GM19043 (cell line): ENCODE results near the gene PSMD2.
"Not testable (repeated sequence)": the region's sequence is repeated elsewhere in the genome, so short reads cannot be mapped to it uniquely, and the experiment has no call there.

Experiments used
- ATAC-seq: cut with Tn5 transposase; IDR thresholded peaks from one replicate; pipeline ENCODE4 v1.9.1; 2021; ENCODE audit warnings: low read depth; ENCODE audit not compliant: unreplicated experiment

Gene PSMD2

GRCh38 chr3:184298759-184299487 is at the start of gene PSMD2:
TSS of gene PSMD2 (plus strand) at chr3:184299241. CDS start at chr3:184299267, 26 bp downstream.
- peak; percentile 94 for ATAC-seq

DNA sequence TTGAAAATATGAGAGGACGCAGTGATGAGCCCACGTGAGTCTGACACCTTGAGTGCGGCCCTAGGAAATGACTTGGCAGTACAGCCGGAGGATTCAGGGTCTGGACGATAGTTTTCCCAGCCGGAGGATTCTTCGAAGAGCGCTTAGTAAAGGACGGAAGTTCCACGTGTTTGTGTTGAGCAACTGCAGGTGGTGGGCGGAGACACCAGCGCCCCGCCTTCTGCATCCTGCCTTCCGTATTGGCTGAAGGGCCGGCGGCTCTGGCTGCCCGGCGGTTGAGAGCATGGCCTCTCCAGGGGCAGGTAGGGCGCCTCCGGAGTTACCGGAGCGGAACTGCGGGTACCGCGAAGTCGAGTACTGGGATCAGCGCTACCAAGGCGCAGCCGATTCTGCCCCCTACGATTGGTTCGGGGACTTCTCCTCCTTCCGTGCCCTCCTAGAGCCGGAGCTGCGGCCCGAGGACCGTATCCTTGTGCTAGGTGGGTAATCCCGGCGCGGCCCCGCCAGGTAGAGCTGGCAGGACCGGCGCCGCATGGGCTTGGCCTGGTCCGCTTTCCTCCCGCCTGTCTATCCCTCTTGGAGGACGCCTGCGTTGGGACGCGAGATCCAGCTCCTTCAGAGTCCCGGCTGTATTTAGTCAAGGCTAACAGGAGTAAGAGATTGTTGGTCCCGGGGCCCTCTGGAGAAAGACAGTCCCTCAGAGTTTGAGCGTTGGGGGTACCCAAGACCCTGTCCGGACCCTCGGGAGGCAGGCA is 49.5 kb upstream of the PSMD2 start, which contains the start of gene EEF1AKMT4:
EEF1AKMT4 (plus strand) TSS at position 261 of the 755 bp plus-strand sequence; CDS start at position 284, 23 bp downstream.
- ATAC-seq, result peak; percentile 87

DNA sequence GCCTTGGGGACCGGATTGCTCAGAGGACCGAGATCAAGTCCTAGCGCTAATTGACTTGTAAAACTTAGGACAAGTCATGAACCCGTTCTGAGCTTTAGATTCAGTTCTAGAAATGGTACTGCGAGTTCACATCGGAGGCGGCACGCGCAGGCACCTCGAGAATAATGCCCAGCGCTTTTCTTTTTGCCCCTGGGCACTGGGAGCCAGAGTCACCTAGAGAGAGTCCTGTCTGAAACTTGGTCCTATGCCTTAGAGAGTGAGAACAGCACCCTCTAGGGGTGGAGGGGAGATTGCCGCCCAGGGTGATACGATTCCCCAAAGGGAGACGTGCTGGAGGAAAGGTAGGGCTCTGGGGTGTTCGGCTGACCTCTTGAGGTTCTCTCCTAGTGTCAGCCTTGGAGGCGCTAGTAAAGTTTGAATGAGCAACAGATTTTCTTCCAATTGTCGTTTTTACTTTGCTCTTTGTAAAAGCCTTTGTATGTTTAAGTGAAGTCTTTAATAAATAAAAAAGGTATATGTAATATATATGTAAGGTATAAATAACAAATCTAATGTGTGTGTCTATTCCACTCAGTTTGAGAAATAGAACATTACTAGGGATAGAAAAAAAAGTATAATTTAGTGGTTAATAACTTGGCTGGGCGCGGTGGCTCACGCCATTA is 48.7 kb upstream of the PSMD2 start:
- peak; percentile 72 for ATAC-seq

GRCh38 chr3:184255291-184256039 is 43.6 kb upstream of the PSMD2 start:
- no peak for ATAC-seq

DNA sequence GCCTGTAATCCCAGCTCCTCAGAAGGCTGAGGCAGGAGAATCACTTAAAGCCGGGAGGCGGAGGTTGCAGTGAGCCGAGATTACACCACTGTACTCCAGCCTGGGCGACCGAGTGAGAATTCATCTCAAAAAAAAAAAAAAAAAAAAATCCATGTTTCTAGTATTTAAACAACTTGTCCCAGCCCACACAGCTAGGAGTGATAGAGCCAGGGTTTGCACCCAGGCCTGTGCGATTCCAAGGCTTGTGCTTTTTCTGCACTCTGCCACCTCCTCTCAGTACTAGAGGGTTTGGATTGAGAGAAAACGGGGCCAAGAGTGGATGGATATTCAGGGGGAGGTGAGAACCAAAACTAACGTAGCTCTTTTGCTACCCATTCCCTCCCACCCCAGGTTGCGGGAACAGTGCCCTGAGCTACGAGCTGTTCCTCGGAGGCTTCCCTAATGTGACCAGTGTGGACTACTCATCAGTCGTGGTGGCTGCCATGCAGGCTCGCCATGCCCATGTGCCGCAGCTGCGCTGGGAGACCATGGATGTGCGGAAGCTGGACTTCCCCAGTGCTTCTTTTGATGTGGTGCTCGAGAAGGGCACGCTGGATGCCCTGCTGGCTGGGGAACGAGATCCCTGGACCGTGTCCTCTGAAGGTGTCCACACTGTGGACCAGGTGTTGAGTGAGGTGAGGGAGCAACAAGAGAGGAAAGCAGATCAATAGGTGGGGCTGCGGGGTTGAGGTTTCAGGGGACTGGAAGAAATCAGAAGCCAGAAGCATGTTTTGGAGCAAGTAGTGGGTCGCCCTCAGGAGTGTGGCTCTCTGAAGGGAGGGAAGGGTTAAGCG is 41.7 kb upstream of the PSMD2 start:
- no peak for ATAC-seq

- no peak for ATAC-seq
These were observed 40.1 kb upstream of the PSMD2 start for GRCh38 chr3:184258926-184259325.

DNA sequence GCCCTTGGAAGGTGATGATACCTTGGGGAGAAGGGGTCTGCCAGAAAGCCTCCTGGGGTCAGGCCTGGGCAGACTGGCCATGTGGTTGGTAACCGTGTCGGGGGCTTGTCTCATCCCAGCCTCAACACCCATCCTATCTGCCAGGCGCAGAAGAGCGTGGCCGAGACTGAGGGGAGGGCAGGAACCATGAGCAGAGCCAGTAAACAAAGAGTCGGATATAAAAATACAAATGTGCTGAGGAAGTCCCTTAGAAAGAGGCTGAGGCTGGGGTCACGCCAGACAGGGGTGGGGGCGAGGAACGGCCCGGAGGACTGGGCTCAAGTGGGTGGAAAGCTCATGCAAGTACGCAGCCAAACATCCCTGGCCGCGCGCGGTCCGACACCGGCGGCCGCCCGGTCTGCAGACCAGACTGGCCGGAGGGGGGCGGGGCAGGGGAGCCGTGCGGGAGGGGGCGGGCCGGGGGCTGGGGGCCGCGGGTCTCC is 39.6 kb upstream of the PSMD2 start:
- ATAC-seq, result no peak

GRCh38 chr3:184259878-184260723 is 38.9 kb upstream of the PSMD2 start:
- ATAC-seq, result no peak

DNA sequence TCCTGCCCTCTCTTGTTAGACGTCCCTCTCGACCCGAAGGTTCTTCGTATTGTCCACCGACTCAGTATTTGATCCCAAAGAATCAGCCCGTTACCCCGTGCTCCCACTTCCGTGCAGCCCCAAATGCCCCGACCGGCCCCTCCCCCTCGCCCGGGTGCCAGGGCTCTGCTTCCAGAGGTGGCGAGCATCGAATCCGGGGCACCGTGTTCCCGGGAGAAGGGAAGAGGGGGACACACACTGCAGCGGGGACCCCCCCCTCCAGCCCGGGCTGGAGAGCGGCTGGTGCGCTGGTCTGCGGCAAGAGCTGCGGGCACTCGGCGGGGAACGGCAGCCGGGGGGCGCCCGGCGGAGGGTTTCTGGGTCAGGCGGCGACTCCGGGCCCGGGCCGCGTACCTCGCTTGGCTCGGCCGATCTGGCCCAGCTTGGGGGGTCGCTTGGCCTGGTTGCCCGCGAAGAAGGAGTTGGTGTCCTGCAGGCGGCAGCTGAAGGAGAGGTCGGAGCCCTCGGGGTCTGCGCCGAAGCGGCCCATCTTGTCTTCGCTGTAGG is 38.2 kb upstream of the PSMD2 start:
- ATAC-seq, result no peak

- no peak for ATAC-seq
These were observed 37.7 kb upstream of the PSMD2 start, which contains the start of gene CAMK2N2 for GRCh38 chr3:184261270-184261853. TSS of gene CAMK2N2 (minus strand) at chr3:184261553. CDS start at chr3:184261285, 268 bp downstream.

- ATAC-seq, result no peak
These were observed 36.9 kb upstream of the PSMD2 start for GRCh38 chr3:184261854-184262763.

- ATAC-seq, result no peak
These were observed 36.3 kb upstream of the PSMD2 start for GRCh38 chr3:184262764-184263179.

- not testable (repeated sequence) for ATAC-seq
These were observed 31.8 kb upstream of the PSMD2 start for GRCh38 chr3:184267249-184267648.

DNA sequence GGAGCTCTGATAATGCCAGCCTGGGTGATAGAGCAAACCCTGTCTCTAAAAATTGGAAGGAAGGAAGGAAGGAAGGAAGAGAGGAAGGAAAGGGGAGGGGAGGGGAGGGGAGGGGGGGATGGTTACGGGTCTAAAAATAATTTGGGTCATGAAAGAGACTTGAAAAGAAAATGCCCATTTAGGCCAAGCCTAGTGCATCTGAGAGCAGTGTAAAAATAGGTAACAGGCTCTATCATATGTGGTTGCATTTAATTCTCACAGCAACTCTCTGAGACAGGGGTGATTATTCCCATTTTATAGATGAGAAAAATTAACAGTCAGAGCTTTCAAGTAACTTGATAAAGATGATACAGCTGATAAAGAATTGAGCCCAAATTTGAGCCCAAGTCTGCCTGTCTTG is 26.8 kb upstream of the PSMD2 start:
- no peak for ATAC-seq

DNA sequence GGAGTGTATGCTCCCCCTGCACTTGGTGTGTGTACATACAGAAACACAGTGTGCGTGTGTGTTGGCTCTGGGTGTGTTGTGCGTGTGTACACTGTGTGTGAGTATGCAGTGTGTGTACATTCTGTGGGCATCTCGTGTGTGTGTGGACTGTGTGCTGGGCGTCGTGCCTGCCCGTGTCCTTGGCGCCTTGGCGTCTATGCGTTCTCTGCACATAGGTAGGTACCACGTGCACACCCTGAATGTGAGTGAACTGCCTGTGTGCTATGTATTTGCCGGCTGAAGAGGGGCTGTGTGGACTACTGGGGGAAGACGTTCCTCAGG is 23.7 kb upstream of the PSMD2 start:
- no peak for ATAC-seq

DNA sequence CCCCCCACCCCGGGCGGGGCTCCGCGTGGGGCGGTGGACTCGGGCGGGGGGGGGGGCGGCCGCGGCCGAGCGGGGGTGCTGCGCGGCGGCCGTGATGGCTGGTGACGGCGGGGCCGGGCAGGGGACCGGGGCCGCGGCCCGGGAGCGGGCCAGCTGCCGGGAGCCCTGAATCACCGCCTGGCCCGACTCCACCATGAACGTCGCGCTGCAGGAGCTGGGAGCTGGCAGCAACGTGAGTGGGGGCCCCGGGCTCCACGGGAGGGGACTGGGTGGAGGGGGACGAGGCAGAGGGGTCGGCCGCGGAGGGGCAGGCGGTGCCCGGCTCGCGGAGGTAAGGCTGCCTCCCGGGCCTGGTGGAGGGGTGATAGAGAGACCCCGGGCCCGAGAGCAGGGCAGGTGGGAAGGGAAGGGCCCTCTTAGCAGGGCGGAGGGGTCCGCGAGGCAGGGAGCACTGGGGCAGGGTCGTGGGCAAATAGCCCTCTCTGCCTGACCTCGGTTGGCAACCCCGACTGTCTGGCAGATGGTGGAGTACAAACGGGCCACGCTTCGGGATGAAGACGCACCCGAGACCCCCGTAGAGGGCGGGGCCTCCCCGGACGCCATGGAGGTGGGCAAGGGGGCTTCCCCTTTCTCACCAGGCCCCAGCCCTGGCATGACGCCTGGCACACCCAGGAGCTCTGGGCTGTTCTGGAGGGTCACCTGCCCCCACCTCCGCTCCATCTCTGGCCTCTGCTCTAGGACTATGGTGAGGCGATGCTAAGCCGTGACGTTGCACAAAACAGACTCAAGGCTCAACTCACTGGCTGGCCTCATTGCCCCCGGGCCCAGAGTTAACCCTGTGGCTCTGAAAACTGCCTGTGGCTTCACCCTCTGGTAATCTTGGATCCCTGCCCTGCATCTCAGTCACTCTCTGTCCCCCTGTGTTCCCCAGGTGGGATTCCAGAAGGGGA is 22.8 kb upstream of the PSMD2 start, which contains the start of gene ECE2:
ECE2 (plus strand) TSS at position 62 of the 950 bp plus-strand sequence; CDS start at position 194, 132 bp downstream.
- ATAC-seq, result no peak
